GM19023 (cell line): ENCODE measurements around the gene LMCD1.

Experiments
- ATAC-seq: cut with Tn5 transposase; IDR thresholded peaks from one replicate; pipeline ENCODE4 v1.9.1; 2021; ENCODE audit warnings: mild to moderate bottlenecking, moderate library complexity; ENCODE audit not compliant: unreplicated experiment

The LMCD1 gene

GRCh38 chr3:8530581-8530980 is 29.0 kb downstream of the LMCD1 start:
- no peak for ATAC-seq

- ATAC-seq, result no peak
Measured at GRCh38 chr3:8532251-8532871, 30.7 kb downstream of the LMCD1 start.

GRCh38 chr3:8536096-8537056 is 34.8 kb downstream of the LMCD1 start:
- no peak for ATAC-seq

- no peak for ATAC-seq
Measured at GRCh38 chr3:8537440-8537839, 35.8 kb downstream of the LMCD1 start.

GRCh38 chr3:8538223-8538622 is 36.6 kb downstream of the LMCD1 start:
- ATAC-seq, result no peak

- ATAC-seq, result no peak
Measured at GRCh38 chr3:8538913-8539312, 37.3 kb downstream of the LMCD1 start.

DNA sequence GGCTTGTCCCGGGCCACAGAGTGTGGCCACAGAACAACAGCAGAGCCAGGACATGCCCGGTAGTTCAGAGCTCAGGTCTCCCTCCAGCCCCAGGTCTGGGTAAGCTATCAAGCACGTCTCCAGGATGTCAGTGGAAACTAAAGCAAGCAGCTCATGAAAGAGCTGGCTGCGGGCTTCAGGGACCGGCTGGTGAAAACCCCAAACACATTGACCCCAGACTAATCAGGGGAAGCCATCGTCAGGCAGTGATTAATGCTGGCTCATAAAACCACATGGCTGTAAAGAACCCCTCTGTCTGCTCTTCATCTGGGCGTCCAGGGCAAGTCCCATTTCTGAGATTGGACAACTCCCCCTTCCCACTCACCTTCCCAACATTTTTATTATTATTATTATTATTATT is 37.8 kb downstream of the LMCD1 start:
- ATAC-seq, result no peak

- ATAC-seq, result no peak
Measured at GRCh38 chr3:8540456-8540855, 38.8 kb downstream of the LMCD1 start.

- no peak for ATAC-seq
Measured at GRCh38 chr3:8541486-8541885, 39.9 kb downstream of the LMCD1 start.

DNA sequence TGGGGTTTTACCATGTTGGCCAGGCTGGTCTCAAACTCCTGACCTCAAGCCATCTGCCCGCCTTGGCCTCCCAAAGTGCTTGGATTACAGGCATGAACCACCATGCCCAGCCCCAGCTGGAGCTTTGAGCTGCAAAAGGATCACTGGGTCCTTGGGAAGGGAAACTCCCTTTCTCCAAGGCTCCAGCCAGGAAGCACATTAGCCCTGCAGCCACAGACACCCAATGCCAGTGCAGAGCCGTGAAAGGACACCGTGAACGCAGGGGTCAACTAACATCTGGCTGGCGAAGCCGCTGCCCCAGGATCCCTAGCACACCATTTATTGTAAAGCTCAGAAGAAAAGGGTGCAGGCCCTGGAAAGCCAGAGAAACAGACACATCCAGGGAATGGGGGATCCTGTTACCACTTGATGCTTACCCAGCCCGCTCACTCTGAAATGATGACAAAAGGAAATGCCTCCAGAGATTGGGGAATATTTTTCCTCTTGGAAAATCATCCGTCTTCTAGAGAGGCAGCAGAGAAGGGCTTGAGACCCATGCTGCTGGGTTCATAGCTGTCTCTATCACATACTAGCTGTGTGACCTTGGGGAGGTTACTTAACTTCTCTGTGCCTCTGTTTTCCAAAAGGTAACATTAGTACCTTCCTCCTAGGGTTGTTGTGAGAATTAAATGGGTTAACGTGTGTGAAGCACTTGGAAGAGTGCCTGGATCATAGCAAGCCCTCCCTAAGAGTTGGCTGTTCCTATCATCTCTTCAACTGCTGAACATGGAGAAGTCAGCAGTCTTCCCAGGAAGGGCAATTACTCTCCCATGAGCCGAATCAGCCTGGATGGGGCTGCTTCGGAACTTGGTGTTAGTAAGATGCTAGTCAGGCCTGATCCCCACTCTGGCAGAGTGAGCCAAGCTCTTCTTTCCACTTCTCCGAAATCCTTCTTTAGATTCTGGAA is 40.8 kb downstream of the LMCD1 start:
- no peak for ATAC-seq

DNA sequence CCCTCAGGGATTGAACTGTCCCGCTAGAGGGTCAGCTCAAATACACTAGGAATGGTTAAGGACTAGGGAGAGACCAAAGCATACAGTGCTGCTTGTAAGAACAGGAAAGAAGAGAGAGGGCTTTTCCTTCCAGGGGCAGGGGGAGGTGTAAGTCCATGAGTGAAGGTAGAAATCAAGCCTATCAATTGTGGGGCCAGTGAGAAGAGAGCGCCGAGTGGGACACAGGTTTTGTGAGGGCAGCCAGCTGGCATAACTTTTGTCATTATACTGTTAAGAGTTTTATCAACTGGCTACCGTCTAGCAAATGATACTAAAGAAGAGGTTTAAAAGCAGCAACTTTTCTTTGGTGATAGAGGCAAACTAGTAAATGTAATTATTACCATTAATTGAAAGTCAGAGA is 45.0 kb downstream of the LMCD1 start:
- ATAC-seq, result no peak

DNA sequence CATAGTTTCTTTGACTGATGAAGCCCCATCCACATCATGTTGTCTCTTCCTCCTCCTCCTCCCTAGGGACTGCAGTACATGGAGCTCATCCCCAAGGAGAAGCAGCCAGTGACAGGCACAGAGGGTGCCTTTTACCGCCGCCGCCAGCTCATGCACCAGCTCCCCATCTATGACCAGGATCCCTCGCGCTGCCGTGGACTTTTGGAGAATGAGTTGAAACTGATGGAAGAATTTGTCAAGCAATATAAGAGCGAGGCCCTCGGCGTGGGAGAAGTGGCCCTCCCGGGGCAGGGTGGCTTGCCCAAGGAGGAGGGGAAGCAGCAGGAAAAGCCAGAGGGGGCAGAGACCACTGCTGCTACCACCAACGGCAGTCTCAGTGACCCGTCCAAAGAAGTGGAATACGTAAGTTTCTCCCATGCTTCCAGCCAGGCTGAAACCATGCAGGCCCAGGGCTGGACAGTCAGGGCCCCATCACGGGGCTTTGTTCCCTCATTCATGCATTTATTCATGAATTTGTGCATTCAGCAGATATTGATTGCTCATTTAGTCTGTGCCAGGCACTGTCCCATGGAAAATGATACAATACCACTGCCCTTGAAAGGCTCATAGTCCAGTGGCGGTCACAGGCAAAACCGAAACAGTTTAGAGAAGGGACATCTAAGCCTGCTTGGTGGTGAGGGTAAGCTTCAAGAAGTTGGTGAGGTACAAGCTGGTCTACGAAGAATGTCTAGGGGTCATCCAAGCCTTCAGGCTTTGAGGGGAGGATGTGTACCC is 47.1 kb downstream of the LMCD1 start:
- no peak for ATAC-seq

GRCh38 chr3:8549354-8549753 is 47.7 kb downstream of the LMCD1 start:
- ATAC-seq, result no peak

GRCh38 chr3:8550611-8551010 is 49.0 kb downstream of the LMCD1 start:
- no peak for ATAC-seq

DNA sequence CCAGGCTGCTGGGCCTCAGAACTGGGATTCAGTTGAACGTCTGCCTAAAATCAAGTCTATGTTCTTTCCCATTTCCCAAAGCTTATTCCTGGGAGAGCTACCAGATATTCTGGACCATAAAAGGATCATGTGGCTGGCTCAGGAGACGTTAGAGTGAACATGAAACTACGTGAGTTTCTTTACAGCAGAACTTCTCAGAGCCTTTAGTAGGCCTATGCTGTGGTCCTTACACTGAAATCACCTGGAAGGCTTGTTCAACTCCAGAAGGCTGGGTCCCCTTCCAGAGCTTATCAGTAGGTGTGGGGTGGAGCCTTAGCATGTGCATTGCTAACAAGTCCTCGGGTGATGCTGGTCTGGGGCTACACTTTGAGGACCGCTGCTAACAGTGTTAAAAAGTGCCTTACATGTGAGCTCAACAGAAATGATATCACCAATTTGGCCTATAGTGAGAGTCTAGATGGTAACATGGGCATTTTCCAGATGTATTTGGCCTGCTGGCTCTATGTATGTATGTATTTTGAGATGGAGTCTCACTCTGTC is 50.7 kb downstream of the LMCD1 start:
- no peak for ATAC-seq

DNA sequence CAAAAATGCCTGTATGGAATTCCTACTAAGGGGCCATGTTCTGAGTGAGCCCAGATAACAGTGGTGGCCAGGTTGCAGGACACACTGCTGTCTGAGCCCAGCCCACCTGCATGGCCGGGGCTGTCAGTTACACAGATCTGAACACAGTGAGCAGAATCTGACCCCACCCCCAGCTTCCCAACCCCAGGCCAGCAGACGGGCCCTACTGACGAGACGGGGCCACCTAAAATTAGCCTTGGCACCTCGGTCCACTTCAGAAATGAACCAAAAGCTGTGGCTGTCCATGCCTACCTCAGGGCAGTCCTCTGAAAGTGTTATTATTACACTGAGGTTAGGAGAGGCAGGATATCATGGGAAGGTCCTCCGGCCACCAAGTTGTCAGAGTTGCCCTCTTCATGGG is 51.8 kb downstream of the LMCD1 start:
- no peak for ATAC-seq

DNA sequence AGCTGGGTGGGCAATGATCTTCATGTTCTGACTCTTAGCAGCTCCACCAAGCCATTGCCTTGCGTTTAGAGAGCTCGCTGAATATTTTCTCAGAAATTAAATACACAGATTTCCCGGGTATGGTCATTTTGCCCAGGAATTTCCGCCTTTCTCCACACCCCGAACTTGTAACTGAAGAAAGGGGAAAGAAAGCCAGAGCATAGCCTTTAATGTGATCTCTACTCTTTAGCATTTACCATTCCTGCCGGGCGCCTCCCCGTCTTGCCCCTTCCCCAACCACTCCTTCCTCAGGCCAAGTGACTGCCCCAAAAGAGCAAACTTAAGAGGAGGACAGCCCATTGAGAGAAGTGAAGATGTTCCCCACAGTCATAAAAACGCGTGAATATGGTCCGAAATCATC is 53.1 kb downstream of the LMCD1 start:
- no peak for ATAC-seq

DNA sequence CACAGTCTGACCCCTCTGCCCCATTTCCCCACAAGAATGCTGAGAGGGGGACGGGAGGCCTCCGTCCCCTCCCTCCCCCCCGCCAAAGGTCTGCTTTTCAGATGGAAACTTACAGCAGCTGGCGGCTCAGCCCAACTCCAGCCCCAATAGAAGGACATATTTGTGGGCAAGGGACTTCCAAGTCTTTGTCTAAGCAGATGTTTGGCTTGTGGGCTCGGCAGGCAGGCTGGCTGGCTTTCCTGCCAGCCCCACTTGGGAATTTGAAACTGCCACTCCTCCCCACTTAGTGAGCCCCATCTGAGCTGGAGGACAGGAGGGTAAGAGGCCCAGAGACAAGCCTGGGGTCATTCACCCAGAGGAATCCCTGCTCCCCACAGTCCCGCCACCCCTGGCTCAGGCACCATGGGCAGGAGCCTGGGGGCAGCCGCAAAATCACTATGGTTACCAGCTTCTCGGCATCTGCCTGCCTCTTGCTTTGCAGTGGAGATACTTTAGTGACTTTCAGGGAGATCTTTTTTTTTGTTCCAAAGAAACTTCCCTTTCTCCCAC is 53.6 kb downstream of the LMCD1 start:
- no peak for ATAC-seq

DNA sequence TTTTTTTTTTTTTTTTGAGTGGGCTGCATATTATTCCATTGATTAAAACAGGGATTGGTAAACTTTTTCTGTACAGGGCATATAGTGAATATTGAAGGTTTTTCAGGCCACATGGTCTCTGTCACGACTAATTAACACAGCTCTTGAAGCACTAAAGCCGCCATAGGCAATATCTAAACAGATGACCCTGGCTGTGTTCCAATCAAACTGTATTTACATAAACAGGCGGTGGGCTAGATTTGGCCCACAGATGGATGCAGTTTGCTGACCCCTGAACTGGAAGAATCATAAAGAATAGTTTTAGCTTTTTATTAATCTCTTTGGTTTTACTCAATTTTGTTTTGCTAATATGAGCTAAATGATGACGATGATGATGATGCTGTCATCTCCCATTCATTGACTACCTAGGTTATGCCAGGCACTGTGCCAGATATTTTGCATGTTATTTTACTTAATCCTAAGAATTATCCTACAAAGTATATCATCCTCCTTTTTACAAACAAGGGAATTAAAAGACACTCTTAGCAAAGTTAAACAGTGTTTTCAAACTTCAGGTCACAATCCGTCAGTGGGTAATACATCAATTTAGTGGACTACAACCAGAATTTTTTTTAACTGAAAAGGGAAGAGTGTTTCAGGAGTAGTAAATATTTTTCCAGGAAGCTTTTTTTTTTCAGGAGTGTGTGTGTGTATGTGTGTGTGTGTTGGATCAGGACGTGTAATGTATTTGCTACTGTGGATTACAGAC is 54.3 kb downstream of the LMCD1 start:
- ATAC-seq, result no peak
